ENCODE measurements around the gene NCSTN.

The NCSTN gene

GRCh38 chr1:160373696-160374095 lies 30.5 kb downstream of the NCSTN start:
- Histone ChIP-seq H2AFZ (ENCODE audit: low read length) (no peak overlapping the region), H2BK120ac (ENCODE audit: low read depth, low read length) (no peak overlapping the region), H3K9me3 (replicated peaks in 1 of 2; ENCODE audit: control insufficient read depth in 2 of 2, insufficient read depth in 1 of 2, low read depth in 1 of 2, low read length in 2 of 2) (no peaks in the 10 kb centered on the region), H3K14ac (ENCODE audit: low read length) (no peak overlapping the region), H3K18ac (ENCODE audit: low read length) (no peak overlapping the region), H3K4ac (ENCODE audit: low read length) (no peak overlapping the region), H2BK15ac (ENCODE audit: low read length) (no peak overlapping the region), H3K4me1 (ENCODE audit: control insufficient read depth in 2 of 2, insufficient read depth in 1 of 2, low read depth in 1 of 2, low read length in 2 of 2) (peaks cover 21 to 26% of the 10 kb centered on the region in 2 donors), H3K27me3 (ENCODE audit: control insufficient read depth in 3 of 3, insufficient read depth in 3 of 3, low read depth in 1 of 3, low read length in 3 of 3) (no peaks in the 10 kb centered on the region), H2BK5ac (ENCODE audit: low read length) (no peak overlapping the region), H3K23ac (ENCODE audit: low read depth, low read length, poor library complexity) (no peak overlapping the region), H2AK5ac (ENCODE audit: low read depth, low read length) (no peak overlapping the region), H3K4me3 (ENCODE audit: low read length in 2 of 2) (no peak overlapping the region), H3K27ac (replicated peaks; ENCODE audit: low read length) (no peak overlapping the region), H4K8ac (ENCODE audit: low read depth, low read length) (no peak overlapping the region), H3K36me3 (replicated peaks in 1 of 2; ENCODE audit: control insufficient read depth in 2 of 2, insufficient read depth in 2 of 2, low read length in 2 of 2) (no peaks in the 10 kb centered on the region), H3K9ac (ENCODE audit: low read depth, low read length, poor library complexity) (no peak overlapping the region), H3K4me2 (ENCODE audit: insufficient read depth, low read length, poor library complexity, severe bottlenecking) (no peak overlapping the region), H4K91ac (ENCODE audit: low read depth, low read length, poor library complexity) (no peak overlapping the region), H3K79me1 (ENCODE audit: low read depth, low read length) (no peaks in the 10 kb centered on the region), H2BK12ac (ENCODE audit: low read length) (no peak overlapping the region)
- WGBS, 2 donors (ENCODE audit: extremely low coverage in 2 of 2, insufficient read length in 2 of 2, insufficient replicate concordance in 1 of 2) = no CpG with 5 or more reads among the region's 4 CpGs
- no peak for DNase-seq (ENCODE audit: low spot score)

- Histone ChIP-seq H3K4me1 (ENCODE audit: control insufficient read depth in 2 of 2, insufficient read depth in 1 of 2, low read depth in 1 of 2, low read length in 2 of 2) (peaks cover 21 to 26% of the 10 kb centered on the region in 2 donors), H2AK5ac (ENCODE audit: low read depth, low read length) (peak overlapping the region; percentile 39), H3K9me3 (replicated peaks in 1 of 2; ENCODE audit: control insufficient read depth in 2 of 2, insufficient read depth in 1 of 2, low read depth in 1 of 2, low read length in 2 of 2) (no peaks in the 10 kb centered on the region), H3K36me3 (replicated peaks in 1 of 2; ENCODE audit: control insufficient read depth in 2 of 2, insufficient read depth in 2 of 2, low read length in 2 of 2) (no peaks in the 10 kb centered on the region), H3K4me2 (ENCODE audit: insufficient read depth, low read length, poor library complexity, severe bottlenecking) (no peak overlapping the region), H2BK5ac (ENCODE audit: low read length) (no peak overlapping the region), H3K79me1 (ENCODE audit: low read depth, low read length) (no peaks in the 10 kb centered on the region), H2AFZ (ENCODE audit: low read length) (peak overlapping the region; percentile 79), H2BK15ac (ENCODE audit: low read length) (peak overlapping the region; percentile 6), H3K4me3 (ENCODE audit: low read length in 2 of 2) (no peak overlapping the region), H4K8ac (ENCODE audit: low read depth, low read length) (no peak overlapping the region), H3K9ac (ENCODE audit: low read depth, low read length, poor library complexity) (no peak overlapping the region), H3K27me3 (ENCODE audit: control insufficient read depth in 3 of 3, insufficient read depth in 3 of 3, low read depth in 1 of 3, low read length in 3 of 3) (no peaks in the 10 kb centered on the region), H4K91ac (ENCODE audit: low read depth, low read length, poor library complexity) (no peak overlapping the region), H3K4ac (ENCODE audit: low read length) (no peak overlapping the region), H2BK12ac (ENCODE audit: low read length) (no peak overlapping the region), H3K27ac (replicated peaks; ENCODE audit: low read length) (peak overlapping the region; percentile 91), H3K14ac (ENCODE audit: low read length) (no peak overlapping the region), H3K18ac (ENCODE audit: low read length) (peak overlapping the region; percentile 78), H3K23ac (ENCODE audit: low read depth, low read length, poor library complexity) (no peak overlapping the region), H2BK120ac (ENCODE audit: low read depth, low read length) (no peak overlapping the region)
- DNase-seq (ENCODE audit: low spot score) = peak; percentile 37
- no CpG with 5 or more reads among the region's 6 CpGs for WGBS, 2 donors (ENCODE audit: extremely low coverage in 2 of 2, insufficient read length in 2 of 2, insufficient replicate concordance in 1 of 2)
Measured at GRCh38 chr1:160374306-160375110, 31.3 kb downstream of the NCSTN start.

DNA sequence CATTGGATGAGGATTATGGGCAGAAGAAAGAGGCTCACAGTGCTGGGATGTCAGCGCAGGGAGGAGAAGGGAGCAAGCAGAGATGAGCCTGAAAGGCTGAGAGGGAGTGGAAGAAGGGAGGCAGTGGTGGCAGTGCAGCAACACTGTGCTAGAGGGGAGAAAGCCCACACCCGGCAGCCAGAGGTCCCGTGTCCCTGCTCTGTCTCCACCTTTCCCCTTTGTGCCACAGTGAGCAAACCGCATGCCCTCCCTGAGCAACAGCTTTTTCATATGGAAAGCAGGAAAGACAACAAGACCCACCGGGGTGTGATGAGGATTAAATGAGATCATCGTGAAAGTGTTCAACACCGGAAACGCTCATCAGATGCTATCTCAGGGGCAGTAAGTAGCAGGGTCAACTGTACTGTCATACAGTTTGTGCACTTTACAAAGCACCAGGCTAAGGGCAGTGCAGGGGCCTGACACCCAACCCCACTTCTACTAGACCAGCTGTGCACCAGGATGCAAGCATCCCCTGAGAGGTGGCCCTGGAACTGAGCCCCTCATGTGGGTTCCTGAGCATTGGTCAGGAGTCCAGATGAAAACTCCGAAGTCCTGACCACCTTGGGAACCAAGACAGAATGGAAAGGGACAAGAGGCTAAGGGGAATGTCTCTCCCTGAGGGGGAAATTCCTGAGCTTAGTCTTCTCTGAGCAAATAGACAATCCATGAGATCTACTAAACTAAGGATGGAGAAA lies 32.8 kb downstream of the NCSTN start:
- H3K18ac ChIP-seq (ENCODE audit: low read length) = peak overlapping the region; percentile 67
- peaks cover 21 to 26% of the 10 kb centered on the region in 2 donors for H3K4me1 ChIP-seq (ENCODE audit: control insufficient read depth in 2 of 2, insufficient read depth in 1 of 2, low read depth in 1 of 2, low read length in 2 of 2)
- no peak overlapping the region for H2AK5ac ChIP-seq (ENCODE audit: low read depth, low read length)
- H3K14ac ChIP-seq (ENCODE audit: low read length) = no peak overlapping the region
- H3K9me3 ChIP-seq (replicated peaks in 1 of 2; ENCODE audit: control insufficient read depth in 2 of 2, insufficient read depth in 1 of 2, low read depth in 1 of 2, low read length in 2 of 2) = no peaks in the 10 kb centered on the region
- peak overlapping the region; percentile 40 for H2BK120ac ChIP-seq (ENCODE audit: low read depth, low read length)
- peak overlapping the region; percentile 79 for H2AFZ ChIP-seq (ENCODE audit: low read length)
- H4K8ac ChIP-seq (ENCODE audit: low read depth, low read length) = no peak overlapping the region
- H3K4me2 ChIP-seq (ENCODE audit: insufficient read depth, low read length, poor library complexity, severe bottlenecking) = no peak overlapping the region
- no peak overlapping the region for H3K4ac ChIP-seq (ENCODE audit: low read length)
- no peaks in the 10 kb centered on the region for H3K36me3 ChIP-seq (replicated peaks in 1 of 2; ENCODE audit: control insufficient read depth in 2 of 2, insufficient read depth in 2 of 2, low read length in 2 of 2)
- H3K27me3 ChIP-seq (ENCODE audit: control insufficient read depth in 3 of 3, insufficient read depth in 3 of 3, low read depth in 1 of 3, low read length in 3 of 3) = no peaks in the 10 kb centered on the region
- H3K4me3 ChIP-seq (ENCODE audit: low read length in 2 of 2) = peak overlapping the region in 1 of 2 donors; percentile 31
- H3K9ac ChIP-seq (ENCODE audit: low read depth, low read length, poor library complexity) = no peak overlapping the region
- H2BK5ac ChIP-seq (ENCODE audit: low read length) = peak overlapping the region; percentile 2
- H3K23ac ChIP-seq (ENCODE audit: low read depth, low read length, poor library complexity) = no peak overlapping the region
- H4K91ac ChIP-seq (ENCODE audit: low read depth, low read length, poor library complexity) = no peak overlapping the region
- peak overlapping the region; percentile 91 for H3K27ac ChIP-seq (replicated peaks; ENCODE audit: low read length)
- H2BK15ac ChIP-seq (ENCODE audit: low read length) = no peak overlapping the region
- DNase-seq (ENCODE audit: low spot score) = peak; percentile 54
- no peak overlapping the region for H2BK12ac ChIP-seq (ENCODE audit: low read length)
- no peaks in the 10 kb centered on the region for H3K79me1 ChIP-seq (ENCODE audit: low read depth, low read length)
- WGBS, 2 donors (ENCODE audit: extremely low coverage in 2 of 2, insufficient read length in 2 of 2, insufficient replicate concordance in 1 of 2) = no CpG with 5 or more reads among the region's 9 CpGs

GRCh38 chr1:160376525-160377131 lies 33.4 kb downstream of the NCSTN start:
- no peak overlapping the region for H3K4ac ChIP-seq (ENCODE audit: low read length)
- no CpG with 5 or more reads among the region's 5 CpGs for WGBS, 2 donors (ENCODE audit: extremely low coverage in 2 of 2, insufficient read length in 2 of 2, insufficient replicate concordance in 1 of 2)
- H2BK120ac ChIP-seq (ENCODE audit: low read depth, low read length) = no peak overlapping the region
- no peak overlapping the region for H2BK5ac ChIP-seq (ENCODE audit: low read length)
- peaks cover 21 to 26% of the 10 kb centered on the region in 2 donors for H3K4me1 ChIP-seq (ENCODE audit: control insufficient read depth in 2 of 2, insufficient read depth in 1 of 2, low read depth in 1 of 2, low read length in 2 of 2)
- no peak overlapping the region for H4K8ac ChIP-seq (ENCODE audit: low read depth, low read length)
- no peaks in the 10 kb centered on the region for H3K27me3 ChIP-seq (ENCODE audit: control insufficient read depth in 3 of 3, insufficient read depth in 3 of 3, low read depth in 1 of 3, low read length in 3 of 3)
- no peaks in the 10 kb centered on the region for H3K36me3 ChIP-seq (replicated peaks in 1 of 2; ENCODE audit: control insufficient read depth in 2 of 2, insufficient read depth in 2 of 2, low read length in 2 of 2)
- peak; percentile 67 for DNase-seq (ENCODE audit: low spot score)
- no peak overlapping the region for H2AK5ac ChIP-seq (ENCODE audit: low read depth, low read length)
- H3K14ac ChIP-seq (ENCODE audit: low read length) = no peak overlapping the region
- H3K27ac ChIP-seq (replicated peaks; ENCODE audit: low read length) = peak overlapping the region; percentile 91
- no peak overlapping the region for H3K9ac ChIP-seq (ENCODE audit: low read depth, low read length, poor library complexity)
- H3K79me1 ChIP-seq (ENCODE audit: low read depth, low read length) = no peaks in the 10 kb centered on the region
- H3K9me3 ChIP-seq (replicated peaks in 1 of 2; ENCODE audit: control insufficient read depth in 2 of 2, insufficient read depth in 1 of 2, low read depth in 1 of 2, low read length in 2 of 2) = no peaks in the 10 kb centered on the region
- no peak overlapping the region for H3K23ac ChIP-seq (ENCODE audit: low read depth, low read length, poor library complexity)
- H4K91ac ChIP-seq (ENCODE audit: low read depth, low read length, poor library complexity) = no peak overlapping the region
- H2AFZ ChIP-seq (ENCODE audit: low read length) = peak overlapping the region; percentile 79
- no peak overlapping the region for H3K4me2 ChIP-seq (ENCODE audit: insufficient read depth, low read length, poor library complexity, severe bottlenecking)
- no peak overlapping the region for H3K18ac ChIP-seq (ENCODE audit: low read length)
- H2BK15ac ChIP-seq (ENCODE audit: low read length) = no peak overlapping the region
- no peak overlapping the region for H2BK12ac ChIP-seq (ENCODE audit: low read length)
- H3K4me3 ChIP-seq (ENCODE audit: low read length in 2 of 2) = peak overlapping the region in 1 of 2 donors; percentile 31

All from neuronal stem cell (in vitro differentiated cells).